AG04449 (cell line): ENCODE data around the gene PTPN12.

Experiments
- CTCF ChIA-PET: fragments of 350-600 bp; formaldehyde crosslinking; extraction: SDS; loops from one replicate; lab custom pipeline; 2021; ENCODE audit warnings: antibody characterized with exemption; lab: Yijun Ruan, JAX
- POLR2A ChIA-PET: fragments of 400-600, 350-600 bp; formaldehyde crosslinking; extraction: SDS; loops from one replicate; lab custom pipeline; 2020; ENCODE audit warnings: antibody characterized with exemption, inconsistent platforms; lab: Yijun Ruan, JAX
- DNase-seq: peaks from one replicate; pipeline ENCODE4 v3.0.0-alpha.2; 2010; ENCODE audit warnings: low read depth, low spot score
- H3K4me3 ChIP-seq: 2 replicates; pipeline ENCODE4 v1.5.1; 2011; ENCODE audit warnings: low read depth, mild to moderate bottlenecking, control low read depth, low read length
- CTCF ChIP-seq: IDR thresholded peaks from one replicate; pipeline ENCODE4 v1.5.1; 2011; ENCODE audit warnings: mild to moderate bottlenecking, moderate library complexity, low read length, control low read depth, inconsistent platforms; ENCODE audit not compliant: insufficient read depth; ENCODE audit errors: missing control alignments

The PTPN12 gene

GRCh38 chr7:77657427-77658224, 120.5 kb downstream of the PTPN12 start:
- peak; percentile 13 for TF ChIP-seq CTCF
- ChIA-PET POLR2A (no interaction called here), CTCF (interaction anchor here (0.6 to 12.9 kb wide), 14 partner anchors 8 to 279 kb away, joined by 3 to 203 read pairs (median 5); no protein-coding TSS in a partner anchor)
- no peak overlapping the region for H3K4me3 ChIP-seq
- peak; percentile 16 for DNase-seq

- ChIA-PET CTCF (interaction anchor here (0.7 to 12.9 kb wide), 11 partner anchors 8 to 282 kb away, joined by 3 to 203 read pairs (median 5); no protein-coding TSS in a partner anchor), POLR2A (interaction anchor here (0.6 kb wide), 1 partner anchor 145 kb away, joined by 3 read pairs; no protein-coding TSS in a partner anchor)
- DNase-seq, result no peak
- no peak overlapping the region for H3K4me3 ChIP-seq
- TF ChIP-seq CTCF, result no peak
Observed at GRCh38 chr7:77658928-77659327, 121.8 kb downstream of the PTPN12 start.

DNA sequence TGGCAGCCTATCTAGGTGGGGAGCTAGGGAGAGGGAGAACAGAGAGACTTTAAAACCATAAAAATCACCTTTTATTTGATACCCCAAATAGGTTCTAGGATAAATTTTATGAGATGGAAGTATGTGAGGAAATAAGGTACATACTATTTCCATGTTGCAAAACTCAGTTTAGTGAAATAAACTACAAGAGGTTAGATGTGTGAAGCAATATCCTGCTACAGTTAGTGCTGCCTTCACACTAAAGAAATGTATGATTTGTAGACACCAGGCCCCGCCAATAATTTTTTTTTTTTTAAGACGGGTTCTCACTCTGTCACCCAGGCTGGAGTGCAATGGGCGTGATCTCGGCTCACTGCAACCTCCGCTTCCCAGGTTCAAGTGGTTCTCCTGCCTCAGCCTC, 124.7 kb downstream of the PTPN12 start:
- CTCF ChIA-PET, result interaction anchor here (1.5 to 12.9 kb wide), 3 partner anchors 11 to 99 kb away, joined by 5 to 203 read pairs (median 37); no protein-coding TSS in a partner anchor
- no peak overlapping the region for H3K4me3 ChIP-seq
- POLR2A ChIA-PET, result no interaction called here
- DNase-seq, result no peak
- TF ChIP-seq CTCF, result no peak

- DNase-seq, result no peak
- ChIA-PET POLR2A (no interaction called here), CTCF (interaction anchor here (1.2 to 1.4 kb wide), 2 partner anchors 11 to 97 kb away, joined by 6 to 10 read pairs; no protein-coding TSS in a partner anchor)
- TF ChIP-seq CTCF, result no peak
- no peak overlapping the region for H3K4me3 ChIP-seq
Observed at GRCh38 chr7:77662869-77663268, 125.8 kb downstream of the PTPN12 start.

- ChIA-PET POLR2A (interaction anchor here (0.6 kb wide), 1 partner anchor 17 kb away, joined by 3 read pairs; no protein-coding TSS in a partner anchor), CTCF (interaction anchor here (1.1 to 5.6 kb wide), 5 partner anchors 9 to 95 kb away, joined by 3 to 29 read pairs (median 9); no protein-coding TSS in a partner anchor)
- no peak for DNase-seq
- no peak for TF ChIP-seq CTCF
- H3K4me3 ChIP-seq, result no peak overlapping the region
Observed at GRCh38 chr7:77664715-77665114, 127.6 kb downstream of the PTPN12 start.

DNA sequence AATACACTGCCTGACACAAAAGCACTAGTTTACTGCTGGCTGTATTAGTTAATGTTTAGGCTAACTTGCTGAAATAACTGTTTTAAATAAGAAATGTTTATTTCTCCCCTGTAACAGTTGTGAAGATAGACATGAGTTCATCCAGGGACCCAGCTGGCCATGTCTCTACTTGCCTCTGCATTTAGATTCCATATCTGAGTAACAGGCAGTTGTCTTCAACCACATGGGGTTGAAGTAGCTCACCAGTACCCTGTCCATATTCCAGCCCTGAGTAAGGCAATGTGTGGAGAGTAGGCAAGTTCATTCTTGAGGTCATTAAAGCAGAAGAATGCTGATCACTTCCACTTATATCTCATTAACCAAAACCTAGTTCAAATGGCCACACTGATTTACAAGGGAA, 128.1 kb downstream of the PTPN12 start:
- CTCF ChIA-PET, result interaction anchor here (1.1 to 5.6 kb wide), 5 partner anchors 9 to 95 kb away, joined by 3 to 29 read pairs (median 9); no protein-coding TSS in a partner anchor
- no peak for DNase-seq
- POLR2A ChIA-PET, result interaction anchor here (0.6 kb wide), 1 partner anchor 16 kb away, joined by 3 read pairs; no protein-coding TSS in a partner anchor

More for the DNA sequence above, 128.1 kb downstream of the PTPN12 start:
- no peak for TF ChIP-seq CTCF
- no peak overlapping the region for H3K4me3 ChIP-seq
